Heart left ventricle (tissue), 16 donors: ENCODE results near the gene ST3GAL4. TPM values are rescaled to one million over a fixed set of nuclear protein-coding genes. Genes with fewer than 3 reads are reported as not detected.

Experiments
- ATAC-seq, 4 donors: fragments of 200-7000 bp; cut with Tn5 transposase; one replicate each; pipeline ENCODE4 v1.9.1; 2020 to 2022; ENCODE audit warnings: moderate library complexity in 4 of 4, mild to moderate bottlenecking in 3 of 4, moderate number of reproducible peaks in 1 of 4
- DNase-seq, 5 donors: peaks; one replicate each; pipeline ENCODE4 v3.0.0-alpha.2; 2020
- H3K27ac ChIP-seq, 12 donors: fragments of 200-600 bp; sonication (generic) in 4 of 12; one replicate each; pipeline versions ENCODE4 v1.5.0 to v1.8.0; 2016 to 2022; ENCODE audit warnings: mild to moderate bottlenecking in 2 of 12
- H3K27me3 ChIP-seq, 9 donors: fragments of 200-600 bp; sonication (generic) in 2 of 9; one replicate each; pipeline versions ENCODE4 v1.5.1 to v1.8.0; 2016 to 2022; ENCODE audit warnings: mild to moderate bottlenecking in 3 of 9
- H3K36me3 ChIP-seq, 9 donors: fragments of 200-600 bp; sonication (generic) in 2 of 9; one replicate each; pipeline versions ENCODE4 v1.5.0 to v1.8.0; 2018 to 2022; ENCODE audit warnings: mild to moderate bottlenecking in 2 of 9
- H3K4me1 ChIP-seq, 12 donors: fragments of 200-600 bp; sonication (generic) in 4 of 12; one replicate each; pipeline versions ENCODE4 v1.5.0 to v1.8.0; 2016 to 2022; ENCODE audit warnings: mild to moderate bottlenecking in 3 of 12
- H3K4me3 ChIP-seq, 12 donors: fragments of 200-600 bp; sonication (generic) in 4 of 12; one replicate each; pipeline versions ENCODE4 v1.5.0 to v1.8.0; 2017 to 2022; ENCODE audit warnings: mild to moderate bottlenecking in 9 of 12, moderate library complexity in 4 of 12
- H3K9me3 ChIP-seq, 12 donors: fragments of 200-600 bp; sonication (generic) in 4 of 12; one replicate each; pipeline versions ENCODE4 v1.5.0 to v1.8.0; 2016 to 2022; ENCODE audit warnings: mild to moderate bottlenecking in 1 of 12
- CTCF ChIP-seq, 12 donors: fragments of 200-600 bp; sonication (generic) in 4 of 12; IDR thresholded peaks; one replicate each; pipeline versions ENCODE4 v1.5.0 to v1.8.0; 2018 to 2022; ENCODE audit warnings: antibody characterized with exemption in 12 of 12, mild to moderate bottlenecking in 5 of 12
- POLR2A ChIP-seq, 2 donors: fragments of 450-650 bp; IDR thresholded peaks; one replicate each; pipeline ENCODE4 v1.6.1; 2017; ENCODE audit warnings: antibody characterized with exemption in 2 of 2, mild to moderate bottlenecking in 2 of 2, moderate library complexity in 2 of 2
- WGBS, 4 donors: extraction: QIAGEN DNeasy Blood & Tissue Kit in 2 of 4; methylation state at CpG; one replicate each; pipeline versions ENCODE4 v1.1.5 to v1.1.7; 2013 to 2018; 5-methylcytosine and 5-hydroxymethylcytosine counted together
- intact Hi-C, 10 donors: fragments of 100-400 bp; cut with DNase I; formaldehyde crosslinking; loops; one replicate each; pipeline versions ENCODE4 v1.11.1 to v1.14.2; 2022
- polyA plus RNA-seq, 2 donors: library from polyadenylated mRNA; stranded (reverse); fragments of 200-250 nt; gene quantifications; one replicate each; pipeline ENCODE4 v1.2.3, GENCODE V29; 2013
- total RNA-seq, 9 donors: library from RNA; depleted of rRNA in 2 of 9; stranded (reverse); fragments of >200 nt in 2 of 9; fragmentation: NEBNext Ultra II Directional in 3 of 9; extraction: Animal tissue kit (Norgen Biotek cat#: 25700) in 3 of 9; gene quantifications; one replicate each; pipeline versions ENCODE4 v1.1.0 to v1.2.4, GENCODE V29; 2016 to 2023
- donor health status: ischemic (EF 13 %, LVEDD 7.1; RV severe dilation, severe dysfunction).
- donor health status: healthy with polysubstance abuse.
- donor health status: DM: no; HTN: yes; CAD: no.
- donor health status: DM: no; HTN: no; CAD: no.
- donor health status: ischemic (EF 25% LVEDD 6.9; RV normal size, moderate dysfunction).
- donor health status: ischemic (EF 25% LVEDD 5.7; RV mildly dilated, moderate dysfunction).
- donor health status: healthy.
- donor health status: DM: yes; HTN: yes; CAD: no.
- donor health status: ischemic (EF 35%, LVEDD 5.7; RV mildly dilated, moderate dysfunction).
- donor health status: nonischemic (EF 11% LVEDD 7.7; RV severe dilation, severe dysfunction).
- donor health status: DM: yes; HTN: yes; CAD: no.
- donor health status: PGD.
- donor health status: ischemic (EF 29% LVEDD 5.4; RV normal size, mild dysfunction).
- donor health status: nonischemic (EF 23%, LVEDD 6.1; RV moderate dilation, normal function).

The ST3GAL4 gene
- total and polyA plus RNA-seq, 11 donors = 30.6 to 168 (median 66.1) TPM

DNA sequence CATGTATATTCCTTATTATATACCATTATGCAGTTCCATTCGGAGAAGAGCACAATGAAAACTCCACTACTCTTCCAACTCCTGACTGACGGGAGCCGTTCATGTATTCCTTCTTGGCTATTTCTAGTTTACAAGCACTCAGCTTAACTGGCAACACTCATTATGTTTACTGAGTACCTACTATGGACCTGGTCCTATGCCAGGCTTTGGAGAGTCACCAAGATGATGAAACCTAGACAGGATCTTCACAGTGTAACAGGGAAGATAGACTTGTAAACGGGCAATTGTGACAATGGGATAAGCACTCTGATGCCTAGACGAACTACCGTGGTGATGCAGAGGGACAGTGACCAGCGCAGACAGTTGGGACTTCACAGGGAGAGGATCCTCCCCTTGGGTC lies 22.3 kb upstream of the ST3GAL4 start:
- intact Hi-C loops = no loop called here
- DNase-seq = no peak
- H3K9me3 ChIP-seq = no peaks in the 10 kb centered on the region
- no peak overlapping the region for H3K4me3 ChIP-seq
- no peak for ATAC-seq
- TF ChIP-seq CTCF (IDR thresholded peaks at IDR 0.05) (no peak), POLR2A (IDR thresholded peaks at IDR 0.05) (no peak)
- H3K36me3 ChIP-seq = peaks cover 0 to 19% (median 0%) of the 10 kb centered on the region in 9 donors
- H3K27ac ChIP-seq = no peak overlapping the region
- peaks cover 0 to 50% (median 37%) of the 10 kb centered on the region in 12 donors for H3K4me1 ChIP-seq
- WGBS, 4 donors = 89 to 93% (median 92%) methylated on average over 7 of the region's 7 CpGs
- H3K27me3 ChIP-seq = no peaks in the 10 kb centered on the region

DNA sequence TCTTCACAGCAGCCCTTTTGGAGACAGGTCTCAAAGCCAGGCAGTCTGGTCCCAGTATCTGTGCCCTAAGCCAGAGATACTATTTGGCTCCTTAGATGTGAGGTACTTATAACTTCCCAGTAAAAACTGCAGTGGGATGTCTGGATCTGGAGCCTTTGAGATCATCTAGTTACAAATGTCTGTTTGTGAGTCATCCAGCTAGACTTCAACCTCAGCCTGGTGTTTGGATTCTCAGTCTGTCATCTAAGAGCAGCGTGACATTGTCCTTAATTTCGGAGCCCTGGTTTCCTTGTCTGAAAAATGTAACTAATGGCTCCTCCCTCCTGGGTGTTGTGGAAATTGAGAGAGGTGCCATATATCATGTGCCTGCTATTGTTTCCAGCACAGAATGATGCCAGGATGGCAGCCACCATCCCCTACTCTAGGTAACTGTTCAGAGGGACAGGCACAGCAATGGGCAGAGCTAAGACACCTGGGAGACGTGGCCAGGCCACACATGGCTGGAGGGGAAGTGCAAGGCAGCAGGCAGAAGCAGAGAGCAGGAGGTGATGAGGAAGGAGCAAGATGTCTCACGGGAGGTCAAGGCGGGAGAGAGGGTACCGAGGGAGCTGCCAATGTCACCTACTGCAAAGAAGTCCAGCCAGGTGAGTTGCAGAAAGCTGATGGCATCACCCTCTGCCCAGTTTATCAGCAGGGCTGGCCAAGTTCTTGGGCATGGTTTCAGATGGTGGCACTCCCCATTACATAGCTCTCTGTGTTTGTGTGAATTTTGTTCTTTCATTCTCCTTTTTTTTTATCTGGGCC lies 20.6 kb upstream of the ST3GAL4 start:
- 78 to 89% (median 83%) methylated on average over 6 of the region's 6 CpGs for WGBS, 4 donors
- Histone ChIP-seq H3K4me1 (peaks cover 0 to 61% (median 44%) of the 10 kb centered on the region in 12 donors), H3K9me3 (no peaks in the 10 kb centered on the region)

DNA sequence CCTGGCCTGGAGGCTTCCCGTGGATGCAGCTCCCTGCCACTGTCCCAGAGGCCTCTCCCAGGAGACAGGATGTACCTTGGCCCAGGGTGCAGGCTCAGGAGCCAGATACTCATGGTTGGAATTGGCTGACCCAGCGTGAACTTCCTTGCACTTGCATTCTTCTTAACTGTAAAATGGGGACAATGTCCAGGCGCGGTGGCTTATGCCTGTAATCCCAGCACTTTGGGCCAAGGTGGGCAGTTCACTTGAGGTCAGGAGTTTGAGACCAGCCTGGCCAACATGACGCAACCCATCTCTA lies 20.1 kb upstream of the ST3GAL4 start:
- ATAC-seq (peak in 2 of 4 donors; percentile 31 to 34), DNase-seq (peak in 2 of 5 donors; percentile 33 to 58)
- Histone ChIP-seq H3K4me1 (peaks cover 0 to 66% (median 46%) of the 10 kb centered on the region in 12 donors), H3K4me3 (no peak overlapping the region), H3K9me3 (no peaks in the 10 kb centered on the region), H3K27me3 (no peaks in the 10 kb centered on the region), H3K36me3 (peaks cover 0 to 38% (median 5%) of the 10 kb centered on the region in 9 donors), H3K27ac (peak overlapping the region in 4 of 12 donors; percentile 10 to 49 (median 35))
- intact Hi-C loops = no loop called here
- WGBS, 4 donors = 50 to 70% (median 67%) methylated on average over 5 of the region's 5 CpGs
- TF ChIP-seq POLR2A (IDR thresholded peaks at IDR 0.05) (no peak), CTCF (IDR thresholded peaks at IDR 0.05) (no peak)

More for the DNA sequence above, 20.6 kb upstream of the ST3GAL4 start:
- intact Hi-C loops = no loop called here
- Histone ChIP-seq H3K27ac (peak overlapping the region in 4 of 12 donors; percentile 24 to 49 (median 42)), H3K4me3 (no peak overlapping the region), H3K36me3 (peaks cover 0 to 34% (median 5%) of the 10 kb centered on the region in 9 donors), H3K27me3 (no peaks in the 10 kb centered on the region)
- TF ChIP-seq CTCF (IDR thresholded peaks at IDR 0.05) = no peak
- no peak for TF ChIP-seq POLR2A (IDR thresholded peaks at IDR 0.05)
- DNase-seq (peak in 1 of 5 donors; percentile 22), ATAC-seq (peak in 1 of 4 donors; percentile 46)

DNA sequence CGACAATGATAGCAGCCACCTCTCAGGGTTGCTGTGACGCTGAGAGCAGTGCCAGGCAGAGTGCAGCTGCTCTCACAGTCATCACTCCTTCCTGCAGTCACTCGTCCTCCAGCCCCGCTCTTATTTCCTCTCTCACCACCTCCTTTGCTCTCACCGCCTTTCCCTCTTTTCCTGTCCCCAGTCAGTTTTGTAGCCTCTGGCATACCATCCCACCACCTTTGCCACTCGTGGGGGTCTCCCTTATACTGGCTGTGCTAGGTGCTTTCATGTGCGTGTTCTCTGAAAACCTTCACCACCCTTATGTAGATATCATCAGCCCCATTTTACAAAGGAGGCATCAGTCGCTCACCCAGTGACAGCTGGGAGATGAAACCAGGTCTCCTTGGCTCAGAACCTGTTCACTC lies 19.3 kb upstream of the ST3GAL4 start:
- Histone ChIP-seq H3K27me3 (no peaks in the 10 kb centered on the region), H3K27ac (peak overlapping the region in 7 of 12 donors; percentile 7 to 60 (median 38)), H3K4me1 (peaks cover 0 to 73% (median 52%) of the 10 kb centered on the region in 12 donors), H3K4me3 (no peak overlapping the region), H3K36me3 (peaks cover 0 to 39% (median 7%) of the 10 kb centered on the region in 9 donors), H3K9me3 (no peaks in the 10 kb centered on the region)
- DNase-seq = peak in 1 of 5 donors; percentile 21
- TF ChIP-seq CTCF (IDR thresholded peaks at IDR 0.05) (no peak), POLR2A (IDR thresholded peaks at IDR 0.05) (no peak)
- no peak for ATAC-seq
- intact Hi-C loops = no loop called here
- WGBS, 4 donors = 64 to 73% (median 67%) methylated on average over 8 of the region's 8 CpGs
